DOHH2 (cell line): ENCODE measurements around the gene AXIN2.

Source experiments
- H3F3A ChIP-seq: fragments of 200-600 bp; sonication (generic), shearing (Covaris generic); 2 replicates; pipeline ENCODE4 v1.6.0; 2016; ENCODE audit warnings: antibody characterized with exemption, mild to moderate bottlenecking; ENCODE audit not compliant: control insufficient read depth, insufficient read depth
- H3K27ac ChIP-seq: fragments of 200-600 bp; sonication (generic); 2 replicates; pipeline ENCODE4 v1.5.1; 2014; ENCODE audit warnings: low read depth, mild to moderate bottlenecking, low read length, moderate library complexity
- H3K27me3 ChIP-seq: fragments of 200-600 bp; sonication (generic); 2 replicates; pipeline ENCODE4 v1.6.1; 2014; ENCODE audit warnings: mild to moderate bottlenecking, low read length, mixed read lengths; ENCODE audit not compliant: control insufficient read depth
- H3K36me3 ChIP-seq: fragments of 200-600 bp; sonication (generic); 2 replicates; pipeline ENCODE4 v1.6.1; 2014; ENCODE audit warnings: mild to moderate bottlenecking, low read length, moderate library complexity, mixed read lengths; ENCODE audit not compliant: control insufficient read depth
- H3K4me1 ChIP-seq: fragments of 200-600 bp; sonication (generic); 2 replicates; pipeline ENCODE4 v1.6.1; 2014; ENCODE audit warnings: mild to moderate bottlenecking, low read length, mixed read lengths; ENCODE audit not compliant: control insufficient read depth
- H3K4me2 ChIP-seq: fragments of 200-600 bp; sonication (generic); 2 replicates; pipeline ENCODE4 v1.6.0; 2014; ENCODE audit warnings: mild to moderate bottlenecking, low read length, moderate library complexity
- H3K4me3 ChIP-seq: fragments of 200-600 bp; sonication (generic); 2 replicates; pipeline ENCODE4 v1.5.1; 2014; ENCODE audit warnings: mild to moderate bottlenecking, low read length, mixed read lengths
- H3K79me2 ChIP-seq: fragments of 200-600 bp; sonication (generic); 2 replicates; pipeline ENCODE4 v1.6.1; 2014; ENCODE audit warnings: mild to moderate bottlenecking, low read length, mixed read lengths; ENCODE audit not compliant: control insufficient read depth
- H3K9me2 ChIP-seq: fragments of 200-600 bp; sonication (generic); replicated peaks from 2 replicates; pipeline ENCODE4 v1.6.1; 2014; ENCODE audit warnings: mild to moderate bottlenecking, low read length, mixed read lengths; ENCODE audit not compliant: control insufficient read depth
- H3K9me3 ChIP-seq: fragments of 200-600 bp; sonication (generic); 2 replicates; pipeline ENCODE4 v1.6.1; 2014; ENCODE audit warnings: antibody characterized with exemption, low read length, mixed read lengths; ENCODE audit not compliant: control insufficient read depth, insufficient read depth
- H4K20me1 ChIP-seq: fragments of 200-600 bp; sonication (generic); 2 replicates; pipeline ENCODE4 v1.6.0; 2014; ENCODE audit warnings: low read depth, mild to moderate bottlenecking, antibody characterized with exemption, low read length, moderate library complexity; ENCODE audit not compliant: control insufficient read depth, insufficient read depth
- CTCF ChIP-seq: fragments of 200-600 bp; sonication (generic); IDR thresholded peaks from one replicate; pipeline ENCODE4 v1.5.1; 2014; ENCODE audit warnings: antibody characterized with exemption, mild to moderate bottlenecking, low read depth, low read length; ENCODE audit not compliant: poor library complexity, severe bottlenecking
- EZH2phosphoT487 ChIP-seq: fragments of 200-600 bp; sonication (generic); IDR thresholded peaks from 2 replicates; pipeline ENCODE4 v1.6.1; 2017; ENCODE audit warnings: borderline replicate concordance, mild to moderate bottlenecking, antibody characterized with exemption, low read length, moderate library complexity, mixed read lengths

AXIN2 gene

GRCh38 chr17:65556910-65557348 is 4.5 kb downstream of the AXIN2 start:
- no peaks in the 10 kb centered on the region for H3F3A ChIP-seq

GRCh38 chr17:65556014-65556909 is 5.2 kb downstream of the AXIN2 start:
- Histone ChIP-seq H3K4me2 (peak overlapping the region; percentile 16), H3K9me3 (no peaks in the 10 kb centered on the region), H3K36me3 (no peaks in the 10 kb centered on the region), H3K79me2 (no peaks in the 10 kb centered on the region), H3K27ac (no peak overlapping the region), H4K20me1 (peaks cover 4% of the 10 kb centered on the region; the same call in 1 of the 2 replicates), H3F3A (no peaks in the 10 kb centered on the region), H3K4me1 (peaks cover 17% of the 10 kb centered on the region), H3K4me3 (no peak overlapping the region), H3K27me3 (peaks cover 20% of the 10 kb centered on the region), H3K9me2 (no peaks in the 10 kb centered on the region)
- no peak for TF ChIP-seq EZH2phosphoT487
- TF ChIP-seq CTCF: peak; percentile 96

More at GRCh38 chr17:65556910-65557348, 4.5 kb downstream of the AXIN2 start:
- H3K9me2 ChIP-seq: no peaks in the 10 kb centered on the region
- H3K27ac ChIP-seq: no peak overlapping the region
- peaks cover 20% of the 10 kb centered on the region for H3K27me3 ChIP-seq
- H3K4me1 ChIP-seq: peaks cover 19% of the 10 kb centered on the region
- TF ChIP-seq EZH2phosphoT487 (no peak), CTCF (no peak)
- no peaks in the 10 kb centered on the region for H3K36me3 ChIP-seq
- no peaks in the 10 kb centered on the region for H3K9me3 ChIP-seq
- H3K79me2 ChIP-seq: no peaks in the 10 kb centered on the region
- H3K4me3 ChIP-seq: no peak overlapping the region
- peak overlapping the region; percentile 16 for H3K4me2 ChIP-seq
- H4K20me1 ChIP-seq: peaks cover 4% of the 10 kb centered on the region; the same call in 1 of the 2 replicates

GRCh38 chr17:65554553-65555223 is 6.8 kb downstream of the AXIN2 start:
- H3K4me1 ChIP-seq: peaks cover 9% of the 10 kb centered on the region
- H4K20me1 ChIP-seq: peaks cover 4% of the 10 kb centered on the region; the same call in 1 of the 2 replicates
- no peaks in the 10 kb centered on the region for H3F3A ChIP-seq

More at GRCh38 chr17:65554553-65555223, 6.8 kb downstream of the AXIN2 start:
- Histone ChIP-seq H3K27ac (no peak overlapping the region), H3K79me2 (no peaks in the 10 kb centered on the region), H3K36me3 (no peaks in the 10 kb centered on the region), H3K27me3 (peaks cover 15% of the 10 kb centered on the region), H3K4me3 (no peak overlapping the region), H3K9me2 (no peaks in the 10 kb centered on the region), H3K4me2 (no peak overlapping the region), H3K9me3 (no peaks in the 10 kb centered on the region)
- TF ChIP-seq EZH2phosphoT487 (no peak), CTCF (no peak)
